Fibroblast of lung (primary cell): ENCODE results near the gene CDH4. TPM values are rescaled to one million over a fixed set of nuclear protein-coding genes. Genes with fewer than 3 reads are reported as not detected.

Experiments
- DNase-seq, 2 donors: peaks; one replicate each; pipeline versions ENCODE4 v3.0.0 to v3.0.0-alpha.2; 2010; ENCODE audit warnings: low read depth in 2 of 2
- H2AFZ ChIP-seq: 2 replicates; pipeline ENCODE4 v1.5.1; 2012; ENCODE audit warnings: low read length, control low read depth, inconsistent platforms
- H3K27ac ChIP-seq: 2 replicates; pipeline ENCODE4 v1.5.1; 2011; ENCODE audit warnings: low read length, control low read depth; ENCODE audit not compliant: insufficient read depth
- H3K27me3 ChIP-seq: 2 replicates; pipeline ENCODE4 v1.5.1; 2011; ENCODE audit warnings: mild to moderate bottlenecking, low read length; ENCODE audit not compliant: control insufficient read depth, insufficient read depth
- H3K36me3 ChIP-seq: 2 replicates; pipeline ENCODE4 v1.5.1; 2011; ENCODE audit warnings: low read length; ENCODE audit not compliant: control insufficient read depth, insufficient read depth
- H3K4me1 ChIP-seq: 2 replicates; pipeline ENCODE4 v1.5.1; 2011; ENCODE audit warnings: low read length; ENCODE audit not compliant: control insufficient read depth, insufficient read depth; ENCODE audit errors: extremely low read depth
- H3K4me2 ChIP-seq: 2 replicates; pipeline ENCODE4 v1.5.1; 2011; ENCODE audit warnings: low read length, control low read depth; ENCODE audit not compliant: insufficient read depth; ENCODE audit errors: extremely low read depth
- H3K4me3 ChIP-seq, 4 experiments: fragments of 200-600 bp in 1 of 4; sonication (generic) in 1 of 4; replicated peaks in 1 of 4; 2 replicates each; pipeline ENCODE4 v1.5.1; 2011 to 2016; ENCODE audit warnings: low read length in 4 of 4, low read depth in 3 of 4, mild to moderate bottlenecking in 3 of 4, control low read depth in 2 of 4, inconsistent platforms in 1 of 4, mixed read lengths in 1 of 4; ENCODE audit not compliant: insufficient read depth in 1 of 4; ENCODE audit errors: control extremely low read depth in 1 of 4
- H3K79me2 ChIP-seq: 2 replicates; pipeline ENCODE4 v1.5.1; 2012; ENCODE audit warnings: mild to moderate bottlenecking, low read length, inconsistent platforms; ENCODE audit not compliant: control insufficient read depth, insufficient read depth
- H3K9ac ChIP-seq: 2 replicates; pipeline ENCODE4 v1.5.1; 2011; ENCODE audit warnings: mild to moderate bottlenecking, low read length, control low read depth; ENCODE audit not compliant: insufficient read depth
- H3K9me3 ChIP-seq: 2 replicates; pipeline ENCODE4 v1.5.1; 2012; ENCODE audit warnings: low read depth, low read length; ENCODE audit not compliant: control insufficient read depth, insufficient read depth
- H4K20me1 ChIP-seq: 2 replicates; pipeline ENCODE4 v1.5.1; 2011; ENCODE audit warnings: low read length; ENCODE audit not compliant: control insufficient read depth, insufficient read depth; ENCODE audit errors: extremely low read depth
- CTCF ChIP-seq, 2 donors: IDR thresholded peaks in 1 of 2; conservative IDR thresholded peaks in 1 of 2; 1 replicate in 1 of 2; 2 replicates in 1 of 2; pipeline ENCODE4 v1.5.1; 2011 to 2012; ENCODE audit warnings: low read length in 2 of 2, control low read depth in 1 of 2, inconsistent platforms in 1 of 2, low read depth in 1 of 2, mild to moderate bottlenecking in 1 of 2
- EZH2 ChIP-seq: IDR thresholded peaks from 2 replicates; pipeline ENCODE4 v1.5.1; 2012; ENCODE audit warnings: low read length, control low read depth, mild to moderate bottlenecking; ENCODE audit errors: missing control alignments
- polyA plus RNA-seq, 2 donors: library from polyadenylated mRNA; depleted of rRNA in 1 of 2; stranded (reverse) in 1 of 2; unstranded in 1 of 2; fragments of >200 nt; gene quantifications; 2 replicates each; pipeline ENCODE4 v1.2.1, GENCODE V29; 2011 to 2012; ENCODE audit warnings: missing spikeins in 1 of 2
- total RNA-seq: library from RNA; depleted of rRNA; stranded (reverse); fragments of >200 nt; gene quantifications from 2 replicates; pipeline ENCODE4 v1.2.1, GENCODE V29; 2014

Gene CDH4
- total and polyA plus RNA-seq, 2 donors (not counting 1 experiment from before 2014, with no cell fraction given) = 4.8 to 6.8 TPM

GRCh38 chr20:61800359-61801064 is 548.5 kb downstream of the CDH4 start:
- Histone ChIP-seq H3K27me3 (peaks cover 6% of the 10 kb centered on the region), H2AFZ (no peak overlapping the region), H3K36me3 (no peaks in the 10 kb centered on the region), H4K20me1 (no peaks in the 10 kb centered on the region), H3K79me2 (no peaks in the 10 kb centered on the region), H3K27ac (no peak overlapping the region), H3K4me2 (no peak overlapping the region), H3K9ac (no peak overlapping the region), H3K4me3 (no peak overlapping the region), H3K9me3 (no peaks in the 10 kb centered on the region), H3K4me1 (no peaks in the 10 kb centered on the region)
- no peak for DNase-seq
- TF ChIP-seq CTCF (conservative IDR thresholded peaks at IDR 0.05 in 1 of 2, IDR thresholded peaks at IDR 0.05 in 1 of 2; ENCODE audit: low read depth in 1 of 2, low read length in 2 of 2) (no peak), EZH2 (no peak)

GRCh38 chr20:61801065-61801360 is 549.0 kb downstream of the CDH4 start:
- Histone ChIP-seq H3K36me3 (no peaks in the 10 kb centered on the region), H3K27ac (no peak overlapping the region), H3K4me2 (no peak overlapping the region), H3K4me1 (no peaks in the 10 kb centered on the region), H3K9me3 (no peaks in the 10 kb centered on the region), H4K20me1 (no peaks in the 10 kb centered on the region), H2AFZ (no peak overlapping the region), H3K79me2 (no peaks in the 10 kb centered on the region), H3K9ac (no peak overlapping the region), H3K27me3 (peaks cover 6% of the 10 kb centered on the region), H3K4me3 (no peak overlapping the region)
- TF ChIP-seq CTCF (conservative IDR thresholded peaks at IDR 0.05 in 1 of 2, IDR thresholded peaks at IDR 0.05 in 1 of 2; ENCODE audit: low read depth in 1 of 2, low read length in 2 of 2) (no peak), EZH2 (no peak)
- DNase-seq = no peak

GRCh38 chr20:61801428-61801827 is 549.4 kb downstream of the CDH4 start:
- H2AFZ ChIP-seq = no peak overlapping the region
- no peak overlapping the region for H3K4me3 ChIP-seq
- H3K27me3 ChIP-seq = peaks cover 6% of the 10 kb centered on the region
- no peak overlapping the region for H3K4me2 ChIP-seq
- no peaks in the 10 kb centered on the region for H3K79me2 ChIP-seq
- H3K27ac ChIP-seq = no peak overlapping the region
- H3K36me3 ChIP-seq = no peaks in the 10 kb centered on the region
- H3K9me3 ChIP-seq = no peaks in the 10 kb centered on the region
- no peak for DNase-seq
- H3K9ac ChIP-seq = no peak overlapping the region
- no peaks in the 10 kb centered on the region for H4K20me1 ChIP-seq
- H3K4me1 ChIP-seq = no peaks in the 10 kb centered on the region
- TF ChIP-seq EZH2 (no peak), CTCF (conservative IDR thresholded peaks at IDR 0.05 in 1 of 2, IDR thresholded peaks at IDR 0.05 in 1 of 2; ENCODE audit: low read depth in 1 of 2, low read length in 2 of 2) (no peak)
